Mucosa of rectum (tissue), 2 donors: ENCODE results near the gene SSC5D.

Experiments used
- H3K27ac ChIP-seq, 2 donors: one replicate each; pipeline ENCODE4 v1.7.0; 2013; ENCODE audit warnings: inconsistent platforms in 2 of 2, low read depth in 2 of 2, low read length in 2 of 2
- H3K27me3 ChIP-seq, 2 donors: one replicate each; pipeline ENCODE4 v1.7.0; 2013; ENCODE audit warnings: low read length in 2 of 2; ENCODE audit not compliant: control insufficient read depth in 2 of 2, insufficient read depth in 2 of 2
- H3K36me3 ChIP-seq, 2 donors: one replicate each; pipeline ENCODE4 v1.7.0; 2013; ENCODE audit warnings: low read length in 2 of 2; ENCODE audit not compliant: control insufficient read depth in 2 of 2, insufficient read depth in 2 of 2
- H3K4me1 ChIP-seq, 2 donors: one replicate each; pipeline ENCODE4 v1.7.0; 2013; ENCODE audit warnings: low read length in 2 of 2, mild to moderate bottlenecking in 1 of 2; ENCODE audit not compliant: control insufficient read depth in 2 of 2, insufficient read depth in 2 of 2
- H3K4me3 ChIP-seq, 2 donors: one replicate each; pipeline ENCODE4 v1.7.0; 2013; ENCODE audit warnings: low read length in 2 of 2
- H3K9ac ChIP-seq, 2 donors: one replicate each; pipeline ENCODE4 v1.7.0; 2013; ENCODE audit warnings: low read length in 2 of 2, low read depth in 1 of 2, mild to moderate bottlenecking in 1 of 2
- H3K9me3 ChIP-seq, 2 donors: one replicate each; pipeline ENCODE4 v1.7.0; 2013; ENCODE audit warnings: low read length in 2 of 2; ENCODE audit not compliant: control insufficient read depth in 2 of 2
- donor health status: healthy.
- donor health status: Normal muscosa, but diverticular disease.

Gene SSC5D

DNA sequence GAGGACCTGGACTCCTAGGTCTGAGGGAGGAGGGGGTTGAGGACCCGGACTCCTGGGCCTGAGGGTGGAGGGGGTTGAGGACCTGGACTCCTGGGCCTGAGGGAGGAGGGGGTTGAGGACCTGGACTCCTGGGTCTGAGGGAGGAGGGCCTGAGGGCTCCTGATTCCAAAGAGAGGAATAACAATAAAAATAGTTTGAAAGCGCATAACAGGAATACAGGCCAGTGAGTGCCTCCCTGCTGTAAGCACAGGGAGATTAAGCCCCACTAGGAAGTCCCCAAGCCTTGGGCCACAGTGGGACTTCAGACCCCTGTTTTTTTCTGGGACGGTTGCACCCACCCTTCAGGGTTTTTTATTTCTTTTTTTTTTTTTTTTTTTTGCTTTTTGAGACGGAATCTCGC lies 49.9 kb downstream of the SSC5D start:
- Histone ChIP-seq H3K27me3 (no peaks in the 10 kb centered on the region), H3K36me3 (no peaks in the 10 kb centered on the region), H3K9me3 (no peaks in the 10 kb centered on the region), H3K9ac (no peak overlapping the region), H3K4me1 (no peaks in the 10 kb centered on the region), H3K4me3 (no peak overlapping the region), H3K27ac (no peak overlapping the region)

- H3K36me3 ChIP-seq, result no peaks in the 10 kb centered on the region
- H3K9ac ChIP-seq, result no peak overlapping the region
- H3K4me3 ChIP-seq, result no peak overlapping the region
- no peaks in the 10 kb centered on the region for H3K27me3 ChIP-seq
- no peaks in the 10 kb centered on the region for H3K9me3 ChIP-seq
- no peaks in the 10 kb centered on the region for H3K4me1 ChIP-seq
- H3K27ac ChIP-seq, result no peak overlapping the region
Observed at GRCh38 chr19:55539090-55539984, 51.1 kb downstream of the SSC5D start.

- Histone ChIP-seq H3K27me3 (no peaks in the 10 kb centered on the region), H3K4me3 (no peak overlapping the region), H3K9me3 (no peaks in the 10 kb centered on the region), H3K36me3 (no peaks in the 10 kb centered on the region), H3K27ac (no peak overlapping the region), H3K4me1 (no peaks in the 10 kb centered on the region), H3K9ac (no peak overlapping the region)
Observed at GRCh38 chr19:55540619-55541018, 52.4 kb downstream of the SSC5D start.

- Histone ChIP-seq H3K9ac (no peak overlapping the region), H3K4me3 (no peak overlapping the region), H3K27ac (no peak overlapping the region), H3K4me1 (no peaks in the 10 kb centered on the region), H3K36me3 (no peaks in the 10 kb centered on the region), H3K27me3 (no peaks in the 10 kb centered on the region), H3K9me3 (no peaks in the 10 kb centered on the region)
Observed at GRCh38 chr19:55541091-55541490, 52.9 kb downstream of the SSC5D start.

GRCh38 chr19:55542292-55542855 lies 54.1 kb downstream of the SSC5D start:
- H3K36me3 ChIP-seq, result no peaks in the 10 kb centered on the region
- peaks cover 0 to 2% of the 10 kb centered on the region in 2 donors for H3K4me1 ChIP-seq
- H3K4me3 ChIP-seq, result no peak overlapping the region
- no peak overlapping the region for H3K9ac ChIP-seq
- no peak overlapping the region for H3K27ac ChIP-seq
- H3K27me3 ChIP-seq, result no peaks in the 10 kb centered on the region
- H3K9me3 ChIP-seq, result no peaks in the 10 kb centered on the region

GRCh38 chr19:55543567-55543966 lies 55.3 kb downstream of the SSC5D start:
- H3K27ac ChIP-seq, result no peak overlapping the region
- H3K4me1 ChIP-seq, result peaks cover 0 to 2% of the 10 kb centered on the region in 2 donors
- no peaks in the 10 kb centered on the region for H3K9me3 ChIP-seq
- no peaks in the 10 kb centered on the region for H3K36me3 ChIP-seq
- H3K4me3 ChIP-seq, result no peak overlapping the region
- H3K9ac ChIP-seq, result no peak overlapping the region
- no peaks in the 10 kb centered on the region for H3K27me3 ChIP-seq

GRCh38 chr19:55544014-55544413 lies 55.8 kb downstream of the SSC5D start:
- Histone ChIP-seq H3K27me3 (no peaks in the 10 kb centered on the region), H3K4me1 (peaks cover 0 to 2% of the 10 kb centered on the region in 2 donors), H3K9ac (no peak overlapping the region), H3K36me3 (no peaks in the 10 kb centered on the region), H3K4me3 (no peak overlapping the region), H3K27ac (no peak overlapping the region), H3K9me3 (no peaks in the 10 kb centered on the region)

DNA sequence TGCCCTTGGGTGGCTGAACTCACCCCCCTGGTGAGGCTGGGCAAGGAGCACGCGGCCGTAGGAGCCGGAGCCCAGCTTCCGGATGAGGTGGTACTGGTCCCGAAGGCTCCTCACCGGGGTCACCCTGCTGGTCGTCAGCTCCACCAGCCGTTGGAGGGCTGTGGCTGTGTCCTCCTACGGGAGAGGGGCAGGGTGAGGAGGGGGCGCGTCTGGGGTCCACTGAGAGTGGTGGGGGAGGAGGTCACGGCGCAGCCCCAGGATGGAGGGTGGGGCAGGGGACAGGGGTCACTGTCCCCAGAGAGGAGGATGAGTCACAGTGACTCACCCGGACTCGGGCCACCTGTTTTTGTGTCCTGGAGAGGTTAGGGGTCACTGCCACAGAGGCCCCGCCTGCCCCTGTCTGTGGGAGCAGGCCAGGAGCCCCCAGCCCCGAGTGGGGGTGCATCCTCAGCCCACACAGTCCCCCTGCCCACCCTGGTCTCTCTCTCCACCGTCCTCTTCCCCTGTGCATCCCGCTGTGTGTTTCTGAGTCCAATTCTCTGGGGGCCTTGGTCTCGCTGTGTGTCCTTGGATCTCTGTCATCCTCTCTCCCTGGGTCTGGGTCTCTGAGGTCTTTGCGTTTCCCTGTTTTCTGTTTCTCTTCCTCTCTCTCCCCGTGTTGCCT lies 56.7 kb downstream of the SSC5D start:
- Histone ChIP-seq H3K9me3 (no peaks in the 10 kb centered on the region), H3K36me3 (no peaks in the 10 kb centered on the region), H3K27me3 (no peaks in the 10 kb centered on the region), H3K27ac (no peak overlapping the region), H3K4me1 (peaks cover under 1 to 7% of the 10 kb centered on the region in 2 donors), H3K9ac (no peak overlapping the region), H3K4me3 (no peak overlapping the region)

GRCh38 chr19:55545443-55545842 lies 57.2 kb downstream of the SSC5D start, which contains the start of gene SBK3:
SBK3 (minus strand) TSS chr19:55545543; CDS start chr19:55545543, 0 bp downstream.
- Histone ChIP-seq H3K27ac (peak within 1 kb of the TSS in 1 of 2 donors; percentile 7), H3K27me3 (peaks cover 0 to 3% of the 10 kb centered on the region in 2 donors), H3K9me3 (no peaks in the 10 kb centered on the region), H3K4me3 (no peak within 1 kb of the TSS), H3K36me3 (no peaks in the 10 kb centered on the region), H3K9ac (no peak within 1 kb of the TSS), H3K4me1 (peaks cover 5 to 11% of the 10 kb centered on the region in 2 donors)

DNA sequence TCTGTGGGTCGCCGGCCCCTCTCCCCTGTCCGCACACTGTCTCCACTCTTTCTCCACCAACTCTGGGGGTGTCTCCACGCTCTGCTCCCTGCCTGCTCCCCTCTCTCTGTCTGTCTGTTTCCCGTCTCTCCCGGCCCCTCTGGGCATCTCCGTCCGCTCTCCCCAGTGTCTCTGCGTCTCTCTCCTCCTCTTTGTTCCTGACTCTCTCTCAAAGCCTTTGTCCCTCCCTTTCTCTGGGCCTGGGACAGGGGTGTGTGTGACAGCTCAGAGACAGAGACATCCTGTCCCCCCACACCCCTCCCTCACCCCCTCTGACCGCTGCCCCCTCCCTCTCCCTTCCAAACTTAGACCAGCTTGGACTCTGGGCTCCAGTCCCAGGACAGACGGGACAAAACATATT lies 57.8 kb downstream of the SSC5D start:
- Histone ChIP-seq H3K27ac (peak overlapping the region in 1 of 2 donors; percentile 7), H3K9me3 (no peaks in the 10 kb centered on the region), H3K4me3 (no peak overlapping the region), H3K9ac (no peak overlapping the region), H3K27me3 (peaks cover 0 to 3% of the 10 kb centered on the region in 2 donors), H3K4me1 (peaks cover 5 to 11% of the 10 kb centered on the region in 2 donors), H3K36me3 (no peaks in the 10 kb centered on the region)
